Dedifferentiated amniotic fluid mesenchymal stem cell (primary cell): ENCODE results near the gene CDHR3.
"Not testable (repeated sequence)": the region's sequence is repeated elsewhere in the genome, so short reads cannot be mapped to it uniquely, and the experiment has no call there.

Source experiments
- DNase-seq: peaks from one replicate; pipeline ENCODE4 v3.0.0-alpha.2; 2016; ENCODE audit errors: extremely low spot score

Gene CDHR3

DNA sequence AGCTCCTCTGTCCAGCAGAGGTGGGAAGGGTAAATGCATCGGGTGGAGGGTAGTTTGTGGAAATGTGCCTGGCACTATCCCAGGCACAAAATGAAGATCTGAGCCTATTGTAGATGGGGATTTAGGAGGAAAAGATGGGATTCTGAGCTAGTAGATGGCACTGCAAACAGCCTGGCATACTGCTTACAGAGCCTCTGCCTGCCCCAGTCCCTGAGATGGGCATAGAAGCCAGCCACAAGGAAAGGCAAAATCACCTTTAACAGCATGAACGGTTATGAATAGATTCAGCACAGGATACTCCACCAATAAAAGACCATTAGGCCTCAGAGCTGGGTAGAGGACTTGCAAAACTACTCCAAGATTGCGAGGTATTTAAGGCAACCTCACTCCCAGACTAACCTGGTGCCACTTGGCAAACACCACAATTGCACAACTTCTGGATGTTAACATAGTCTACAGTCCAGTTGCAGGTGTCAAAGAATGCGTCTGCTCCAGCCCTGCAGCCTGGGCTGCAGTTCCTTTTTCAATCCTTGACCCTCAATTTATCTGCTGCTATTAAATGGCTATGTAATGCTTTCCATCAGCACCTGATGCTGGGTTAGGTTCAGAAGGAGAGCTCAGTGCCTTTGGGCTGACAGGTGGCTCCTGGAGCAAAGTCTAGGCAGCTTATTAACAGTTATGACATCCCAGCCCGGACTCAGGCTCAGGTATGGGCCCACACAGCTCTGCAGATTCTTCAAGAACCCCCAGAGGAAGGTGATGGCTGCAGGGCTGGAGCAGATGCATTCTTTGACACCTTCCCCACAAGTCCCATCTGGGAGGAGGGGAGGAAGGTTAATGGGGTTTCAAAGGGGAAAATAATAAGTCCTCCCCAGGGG is 34.0 kb downstream of the CDHR3 start:
- DNase-seq, result no peak

DNA sequence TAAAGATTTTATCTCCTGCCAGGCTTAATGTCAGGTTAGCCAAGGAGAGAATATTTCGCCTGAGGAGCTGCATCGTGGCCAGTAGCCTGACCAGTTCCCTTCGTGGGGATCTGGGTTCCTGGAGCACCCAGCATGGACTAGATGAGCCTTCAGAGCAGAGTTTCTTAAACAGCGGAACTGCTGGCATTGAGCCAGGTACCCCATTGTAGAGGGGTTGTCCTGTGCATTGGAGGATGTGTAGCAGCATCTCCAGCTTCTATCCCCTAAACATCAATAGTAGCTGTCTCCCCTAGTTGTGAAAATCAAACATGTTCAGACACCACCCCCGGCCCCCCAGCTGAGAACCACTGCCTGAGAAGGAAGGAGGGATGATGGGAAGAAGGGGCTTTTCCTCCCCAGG is 36.2 kb downstream of the CDHR3 start:
- DNase-seq, result no peak

DNA sequence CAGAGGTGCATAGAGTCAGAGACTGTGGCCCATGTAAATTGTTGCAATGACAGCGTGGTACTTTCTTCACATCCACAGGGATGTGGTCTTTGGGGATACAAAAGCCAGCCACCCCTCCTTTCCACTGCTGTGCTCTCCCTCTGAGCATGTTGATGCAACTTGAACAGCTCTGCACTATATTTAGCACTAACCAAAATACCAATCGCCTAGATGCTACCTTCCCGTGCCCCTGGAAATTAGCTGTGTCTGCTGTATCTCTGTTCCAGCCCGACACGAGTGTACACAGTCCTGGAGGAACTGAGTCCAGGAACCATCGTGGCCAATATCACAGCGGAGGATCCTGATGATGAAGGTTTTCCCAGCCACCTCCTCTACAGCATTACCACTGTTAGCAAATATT is 38.1 kb downstream of the CDHR3 start:
- DNase-seq, result no peak

DNA sequence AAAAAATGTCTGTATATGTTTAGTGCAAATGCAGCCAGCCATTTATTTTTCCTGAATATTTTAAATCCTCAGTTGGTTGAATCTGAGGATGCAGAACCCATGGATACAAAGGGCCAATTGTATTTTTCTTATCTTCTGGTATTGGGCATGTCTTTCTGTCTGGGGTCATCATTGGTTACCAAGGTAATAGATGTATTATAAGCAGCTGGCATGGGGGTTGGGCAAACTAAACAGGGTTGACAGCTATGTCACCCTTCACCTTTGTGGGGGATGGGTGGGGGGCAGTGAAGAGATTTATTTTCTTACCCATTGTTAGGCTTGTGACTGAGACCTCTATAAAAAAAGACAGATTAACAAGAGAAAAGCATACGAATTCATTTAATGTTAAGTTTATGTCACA is 38.8 kb downstream of the CDHR3 start:
- no peak for DNase-seq

DNA sequence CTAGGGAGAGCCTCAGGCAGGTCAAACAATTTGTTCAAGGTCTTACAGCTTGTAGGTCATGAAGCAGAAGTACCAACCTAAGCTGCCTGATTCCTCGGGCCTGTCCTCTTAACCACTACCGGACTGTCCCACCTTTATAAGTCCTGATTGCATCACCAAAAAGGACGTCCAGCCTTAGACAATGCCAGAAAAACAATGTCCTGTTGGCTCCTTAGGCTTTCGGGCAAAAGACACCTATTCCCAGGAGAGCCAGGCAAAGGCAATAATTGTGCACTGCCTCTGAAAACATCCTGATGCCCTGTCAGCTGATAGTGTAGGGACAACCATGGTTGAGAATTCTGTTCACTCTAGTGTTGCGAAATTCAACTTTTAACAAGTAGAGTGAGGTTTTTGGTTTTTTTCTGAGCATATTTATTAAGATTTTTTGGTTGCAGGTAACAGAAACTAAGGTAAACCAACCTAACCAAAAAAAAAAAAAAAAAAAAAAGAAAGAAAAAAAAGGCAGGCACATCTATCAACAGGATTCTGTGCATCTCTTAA is 40.5 kb downstream of the CDHR3 start:
- DNase-seq, result no peak

DNA sequence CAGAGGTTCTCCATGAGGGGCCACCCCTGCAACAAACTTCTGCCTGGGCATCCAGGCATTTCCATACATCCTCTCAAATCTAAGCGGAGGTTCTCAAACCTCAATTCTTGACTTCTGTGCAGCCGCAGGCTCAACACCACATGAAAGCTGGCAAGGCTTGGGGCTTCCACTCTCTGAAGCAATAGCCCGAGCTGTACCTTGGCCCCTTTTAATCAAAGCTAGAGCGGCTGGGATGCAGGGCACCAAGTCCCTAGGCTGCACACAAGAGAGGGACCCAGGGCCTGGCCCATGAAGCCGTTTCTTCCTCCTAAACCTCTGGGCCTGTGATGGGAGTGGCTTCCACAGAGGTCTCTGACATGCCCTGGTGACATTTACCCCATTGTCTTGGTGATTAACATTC is 43.8 kb downstream of the CDHR3 start:
- no peak for DNase-seq

DNA sequence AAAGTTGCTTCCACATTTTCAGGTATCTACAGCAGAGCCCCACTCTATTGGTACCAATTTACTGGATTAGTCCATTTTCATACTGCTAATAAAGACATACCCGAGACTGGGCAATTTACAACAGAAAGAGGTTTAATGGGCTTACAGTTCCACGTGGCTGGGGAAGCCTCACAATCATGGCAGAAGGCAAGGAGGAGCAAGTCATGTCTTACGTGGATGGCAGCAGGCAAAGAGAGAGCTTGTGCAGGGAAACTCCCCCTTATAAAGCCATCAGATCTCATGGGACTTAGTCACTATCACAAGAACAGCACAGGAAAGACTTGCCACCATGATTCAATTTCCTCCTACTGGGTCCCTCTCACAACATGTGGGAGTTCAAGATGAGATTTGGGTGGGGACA is 44.7 kb downstream of the CDHR3 start:
- not testable (repeated sequence) for DNase-seq

DNA sequence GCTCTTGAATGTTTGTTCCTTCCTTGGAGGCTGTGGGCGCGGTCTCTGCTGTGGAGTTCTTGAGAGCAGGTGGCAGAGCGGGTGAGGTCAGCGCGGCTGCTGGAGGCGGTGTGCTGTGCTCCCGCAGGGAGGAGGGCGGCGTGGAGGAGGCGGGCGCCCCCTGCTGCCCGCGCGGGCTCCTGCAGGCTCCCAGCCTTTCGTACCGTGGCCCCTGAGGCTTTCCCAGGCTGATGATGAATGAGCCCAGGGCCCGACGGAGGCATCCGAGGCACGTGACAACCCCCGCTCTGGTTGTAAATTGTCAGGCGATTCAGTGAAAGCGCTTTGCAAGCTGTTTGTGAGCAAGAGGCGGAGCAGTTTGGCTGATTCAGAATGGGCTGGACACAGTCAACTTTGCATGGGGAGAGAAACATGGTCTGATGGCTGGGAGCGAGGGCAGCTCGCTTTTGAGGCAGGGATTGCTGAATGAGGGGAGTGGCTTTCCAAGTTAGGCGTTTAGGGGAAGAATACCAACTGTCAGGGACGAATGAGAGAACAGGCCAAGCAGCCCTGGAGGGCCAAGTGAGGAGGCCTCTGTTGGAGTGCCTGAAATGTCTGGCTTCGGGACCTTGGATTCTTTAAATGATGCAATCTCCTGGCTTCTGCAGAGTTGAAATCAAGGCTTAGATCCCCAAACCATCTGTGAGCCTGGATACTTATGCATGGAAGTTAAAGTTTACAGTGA is 46.6 kb downstream of the CDHR3 start:
- DNase-seq, result peak; percentile 96

DNA sequence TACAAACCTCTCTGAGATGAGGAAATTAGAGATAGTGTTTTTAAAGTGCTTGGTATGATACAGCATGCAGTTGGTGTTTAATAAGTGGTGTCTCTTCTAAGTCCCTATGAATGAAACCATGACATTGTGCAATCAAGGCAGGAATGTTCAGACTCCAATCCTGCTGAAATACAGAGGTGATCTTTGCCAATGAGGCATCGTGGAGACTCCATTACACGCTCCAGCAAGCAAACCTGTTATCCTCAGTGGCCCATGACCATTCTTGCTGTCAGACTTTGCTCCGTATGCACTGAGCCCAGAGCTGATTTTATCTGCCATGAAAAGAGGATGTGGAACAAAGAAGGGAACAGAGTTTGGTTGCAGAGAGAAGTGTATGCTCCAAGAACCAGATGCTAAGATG is 47.3 kb downstream of the CDHR3 start:
- DNase-seq, result no peak

DNA sequence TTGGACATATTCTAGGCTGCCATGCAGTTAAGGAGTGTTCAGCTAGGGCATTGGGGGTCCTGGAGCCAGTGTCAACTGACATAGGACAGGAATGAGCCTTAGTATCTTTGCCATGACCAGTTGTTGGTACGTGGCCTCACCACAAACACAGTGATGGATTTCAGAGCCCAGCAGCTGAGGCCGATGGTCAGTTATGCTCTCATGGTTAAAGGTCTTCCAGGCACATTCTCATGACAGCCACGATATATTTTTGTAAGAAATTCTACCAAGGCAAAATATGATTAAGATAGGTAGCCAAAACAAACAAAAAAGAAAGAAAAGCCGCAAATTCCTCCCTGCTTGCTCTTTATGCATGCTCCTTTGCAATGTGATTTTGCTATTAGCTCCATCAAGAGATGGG is 47.8 kb downstream of the CDHR3 start:
- no peak for DNase-seq

DNA sequence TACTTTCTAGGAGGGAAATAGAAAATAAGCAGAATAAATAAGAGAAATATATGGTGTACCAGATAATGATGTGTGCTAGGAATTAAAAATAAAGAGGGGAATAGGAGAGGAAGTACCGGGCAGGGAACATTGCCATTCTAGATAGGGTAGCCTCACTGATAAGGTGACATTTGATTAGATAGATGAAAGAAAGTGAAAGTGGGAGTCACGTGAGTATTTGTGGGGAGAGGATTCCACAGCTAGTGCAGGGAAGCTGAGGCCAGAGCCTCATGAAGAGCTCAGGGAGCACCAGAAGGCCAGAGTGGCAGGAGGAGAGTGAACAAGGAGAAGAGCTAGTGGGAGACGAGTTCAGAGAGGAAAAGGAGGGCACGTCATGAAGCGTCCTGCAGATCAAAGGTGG is 49.1 kb downstream of the CDHR3 start:
- DNase-seq, result no peak

DNA sequence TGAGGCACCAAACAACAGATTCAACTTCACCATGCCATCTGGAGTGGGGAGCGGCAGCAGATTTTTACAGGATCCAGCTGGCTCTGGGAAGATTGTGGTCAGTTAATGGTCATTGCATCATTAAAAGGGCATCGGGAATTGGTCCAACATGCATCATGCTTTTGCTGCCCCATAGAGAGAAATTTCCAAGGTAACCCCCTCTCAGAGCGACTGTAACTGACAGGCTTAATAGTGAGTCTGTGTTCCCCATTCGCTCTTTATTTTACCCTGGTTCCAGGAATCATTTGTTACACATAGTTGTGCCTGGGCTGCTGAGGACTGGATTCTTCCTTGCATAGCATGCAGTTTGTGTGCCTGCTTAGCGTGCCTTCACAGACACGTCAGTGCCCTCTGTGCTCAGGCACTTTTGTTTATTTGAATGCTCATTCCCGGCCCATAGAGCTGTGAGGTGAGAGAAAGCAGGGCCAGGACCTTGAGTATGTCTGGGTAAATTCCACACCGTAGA is 49.9 kb downstream of the CDHR3 start:
- peak; percentile 81 for DNase-seq

DNA sequence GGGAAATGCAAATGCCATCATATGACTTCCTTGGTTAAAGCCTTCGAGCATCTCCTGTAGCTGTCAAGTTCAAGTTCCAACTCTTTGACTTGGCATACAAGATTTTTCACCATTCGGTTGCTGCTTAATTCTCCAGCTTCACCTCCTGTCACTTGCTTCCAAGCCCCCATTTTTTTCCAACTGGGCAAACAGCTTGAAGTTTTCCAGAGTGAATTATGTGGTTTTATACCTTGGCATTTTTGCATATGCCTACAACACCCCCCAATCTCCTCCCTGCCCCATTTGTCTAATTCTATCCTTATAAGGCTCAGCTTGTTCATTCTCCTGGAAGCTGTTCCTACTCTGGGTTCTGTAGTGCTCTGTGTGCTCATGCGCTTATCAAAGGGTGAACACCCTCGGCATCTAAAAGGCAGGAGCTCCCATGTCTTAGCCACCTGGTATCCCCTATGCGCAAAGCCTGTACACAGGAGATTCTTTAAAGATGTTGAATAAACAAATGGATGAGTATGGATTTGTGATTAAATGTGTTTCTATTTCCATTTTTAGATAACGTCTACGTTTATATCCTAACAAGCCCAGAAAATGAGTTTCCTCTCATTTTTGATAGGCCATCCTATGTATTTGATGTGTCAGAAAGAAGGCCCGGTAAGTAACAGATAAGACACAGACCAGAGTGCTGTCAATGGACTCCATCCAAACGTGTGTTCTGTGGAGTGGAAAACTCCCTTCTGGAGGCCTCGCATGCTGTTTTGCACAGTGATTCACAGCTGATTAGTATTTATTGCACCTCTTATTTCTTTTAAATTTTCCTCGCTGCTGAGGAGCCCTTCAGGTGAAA is 52.5 kb downstream of the CDHR3 start:
- DNase-seq, result no peak

DNA sequence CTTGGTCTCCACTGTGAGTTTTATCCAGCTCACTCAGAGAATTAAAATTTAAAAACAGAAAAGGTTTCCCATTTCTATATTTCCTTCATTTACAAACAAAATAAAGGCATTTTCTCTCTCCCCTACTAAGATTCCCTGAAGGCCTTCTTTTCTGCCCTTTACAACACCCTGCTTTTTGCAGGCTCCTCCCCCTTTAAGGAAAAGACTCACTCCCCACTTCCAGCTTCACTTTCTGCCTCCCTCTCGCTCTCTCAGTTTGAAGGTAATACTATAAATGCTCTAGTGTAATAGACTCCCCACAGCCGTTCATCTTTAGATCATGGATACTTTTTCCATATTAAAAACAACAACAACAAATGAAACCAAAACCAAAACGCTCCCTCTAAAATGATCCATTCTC is 53.3 kb downstream of the CDHR3 start:
- no peak for DNase-seq

DNA sequence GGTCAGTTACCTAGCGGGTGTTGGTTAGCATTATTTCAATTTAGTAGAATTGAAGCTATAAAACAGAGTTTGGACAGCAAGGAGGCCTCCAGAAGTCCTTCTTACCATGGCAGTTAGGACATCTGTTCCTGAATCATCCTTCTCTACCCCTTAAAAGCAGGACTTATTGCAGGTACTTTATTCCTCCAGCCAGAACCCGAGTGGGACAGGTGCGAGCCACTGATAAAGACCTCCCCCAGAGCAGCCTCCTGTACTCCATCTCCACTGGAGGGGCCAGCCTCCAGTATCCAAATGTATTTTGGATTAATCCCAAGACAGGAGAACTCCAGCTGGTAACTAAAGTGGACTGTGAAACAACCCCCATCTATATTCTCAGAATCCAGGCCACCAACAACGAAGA is 54.6 kb downstream of the CDHR3 start:
- no peak for DNase-seq

DNA sequence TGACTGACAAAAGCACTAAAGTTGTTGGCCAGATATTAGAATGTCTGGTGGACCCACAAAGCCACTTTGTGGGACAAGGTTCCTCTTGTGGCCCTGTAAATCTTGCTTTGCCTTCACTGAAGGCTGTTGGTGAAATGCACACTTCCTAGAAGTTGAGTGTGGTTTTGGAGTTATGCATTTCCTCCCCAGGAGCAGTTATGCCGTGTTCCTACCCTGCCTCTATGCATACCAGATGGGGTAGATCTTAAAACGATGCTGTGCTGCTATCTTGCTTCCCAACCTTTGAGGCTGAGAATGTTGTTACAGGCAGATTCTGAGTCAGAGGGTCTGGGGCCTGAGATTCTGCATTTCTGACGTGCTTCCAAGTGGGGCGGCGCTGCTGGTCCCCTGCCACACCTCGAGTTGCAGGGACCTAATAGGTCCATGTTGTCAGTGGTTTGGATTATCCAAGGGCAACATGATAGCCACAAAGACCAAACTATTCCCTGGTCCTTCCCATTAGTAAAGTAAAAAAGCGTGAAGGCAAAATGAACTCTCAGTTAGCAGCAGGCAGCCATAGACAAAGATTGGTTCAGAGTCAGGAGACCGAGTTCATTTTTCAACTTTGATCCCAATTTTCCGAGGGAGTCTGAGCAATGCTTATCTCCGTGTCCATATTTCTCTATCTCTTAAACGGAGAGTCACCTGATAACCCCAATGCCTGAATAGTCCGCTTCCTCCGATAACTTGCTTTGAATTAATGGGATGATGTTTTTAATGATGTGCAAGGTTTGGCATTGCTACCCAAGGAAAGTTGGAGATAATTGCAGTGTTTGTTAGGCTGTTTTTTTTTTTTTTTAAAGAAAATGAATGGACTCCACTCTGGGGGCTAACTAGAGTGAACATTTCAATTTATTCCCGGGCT is 55.8 kb downstream of the CDHR3 start:
- DNase-seq, result no peak

DNA sequence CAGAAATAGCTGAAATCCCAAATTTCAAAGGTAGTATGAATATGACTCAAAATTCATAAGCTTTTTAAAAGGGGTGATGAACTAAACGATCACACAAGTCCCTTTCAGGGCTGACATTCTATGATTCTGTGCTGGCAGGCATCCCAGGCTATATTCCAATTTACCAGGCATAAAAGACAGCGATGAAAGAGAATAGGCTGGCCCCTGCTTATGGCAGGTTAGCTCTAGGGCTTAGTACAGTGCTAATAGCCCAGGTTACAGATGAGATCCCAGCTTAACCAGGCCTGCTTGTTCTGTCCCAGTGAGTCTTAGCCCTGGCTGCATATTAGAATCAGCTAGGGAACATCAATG is 56.4 kb downstream of the CDHR3 start:
- no peak for DNase-seq

DNA sequence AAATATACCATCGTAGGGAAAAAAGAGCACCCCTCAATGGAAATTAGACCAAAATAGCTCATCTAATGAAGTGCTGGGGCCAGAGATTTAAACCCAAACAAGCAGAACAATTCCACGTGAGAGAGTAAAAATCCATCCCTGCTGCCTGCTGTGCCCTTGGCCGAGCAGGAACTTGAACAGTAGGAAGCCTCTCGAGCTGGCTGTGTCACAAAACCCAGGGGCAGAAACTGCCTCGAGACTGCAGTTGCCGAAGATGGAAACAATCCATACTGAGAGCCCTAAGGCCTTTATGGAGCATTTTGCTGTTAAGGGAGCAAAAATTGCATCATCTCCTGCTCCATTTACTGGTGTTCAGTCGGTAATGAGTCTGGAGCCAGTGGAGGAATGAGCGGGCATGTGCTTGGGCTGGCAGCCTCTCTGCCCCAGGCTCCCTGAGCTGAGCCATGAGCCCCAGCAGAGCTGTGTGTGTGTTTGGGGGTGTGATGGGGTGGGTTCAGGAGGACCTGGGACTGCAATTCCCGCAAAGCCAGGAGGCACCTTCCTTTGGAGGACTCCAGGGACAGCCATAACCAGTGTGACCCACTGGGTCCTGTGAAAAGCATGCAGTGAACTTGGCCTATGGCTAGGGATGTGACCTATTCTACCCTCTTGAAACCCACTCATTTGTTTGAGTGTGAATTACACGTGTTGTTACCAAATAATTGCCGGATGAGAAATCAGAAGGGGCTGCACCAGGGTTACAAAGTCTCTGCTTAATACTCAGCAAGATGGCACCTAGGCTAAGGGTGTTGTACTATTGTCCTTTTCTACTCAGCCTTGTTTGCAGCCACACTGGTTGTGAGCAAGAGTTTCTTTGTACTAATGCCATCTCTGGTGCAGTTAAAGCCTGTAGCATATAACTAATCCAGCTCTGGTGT is 58.3 kb downstream of the CDHR3 start:
- no peak for DNase-seq

DNA sequence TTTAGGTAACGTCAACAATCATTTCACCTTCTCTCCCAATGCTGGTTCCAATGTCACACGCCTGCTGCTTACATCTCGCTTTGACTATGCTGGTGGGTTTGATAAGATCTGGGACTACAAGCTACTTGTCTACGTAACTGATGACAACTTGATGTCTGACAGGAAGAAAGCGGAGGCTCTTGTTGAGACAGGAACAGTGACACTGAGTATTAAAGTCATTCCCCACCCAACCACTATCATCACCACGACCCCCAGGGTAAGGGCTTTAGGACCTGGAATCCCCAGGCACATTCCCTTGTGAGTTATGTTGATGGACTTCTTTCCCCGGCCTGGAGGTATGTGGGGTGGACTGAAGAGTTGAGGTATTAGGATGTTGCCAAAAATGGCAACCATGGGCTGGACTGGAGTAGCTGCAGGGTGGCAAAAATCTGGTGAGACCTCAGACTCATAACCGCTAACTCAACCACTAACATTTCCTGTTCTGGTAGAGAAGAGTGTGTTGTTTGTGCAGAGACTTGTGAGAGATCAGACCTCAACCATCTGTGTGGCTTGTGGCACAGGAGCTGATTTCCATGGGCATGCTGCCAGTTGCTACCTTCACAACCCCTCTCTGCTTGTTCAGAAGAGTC is 59.2 kb downstream of the CDHR3 start:
- DNase-seq, result no peak
